GM23338 (cell line): ENCODE measurements around the gene FGF3. TPM values are rescaled to one million over a fixed set of nuclear protein-coding genes. Genes with fewer than 3 reads are reported as not detected.

ENCODE experiments used
- ATAC-seq: fragments of 200-7000 bp; cut with Tn5 transposase; 3 replicates; pipeline ENCODE4 v1.9.1; 2020
- DNase-seq: peaks from one replicate; pipeline ENCODE4 v3.0.0-alpha.2; 2015; ENCODE audit warnings: low spot score
- H2AFZ ChIP-seq: fragments of 200-600 bp; sonication (generic); 2 replicates; pipeline ENCODE4 v1.8.0; 2016; ENCODE audit warnings: antibody characterized with exemption, mild to moderate bottlenecking, moderate library complexity
- H3F3A ChIP-seq: fragments of 200-600 bp; sonication (generic); replicated peaks from 2 replicates; pipeline ENCODE4 v1.8.0; 2017; ENCODE audit warnings: antibody characterized with exemption, mixed run types, low read depth
- H3K27ac ChIP-seq: fragments of 200-600 bp; sonication (generic); 2 replicates; pipeline ENCODE4 v1.6.1; 2016; ENCODE audit warnings: low read depth
- H3K27me3 ChIP-seq: fragments of 200-600 bp; sonication (generic); 2 replicates; pipeline ENCODE4 v1.8.0; 2016; ENCODE audit warnings: mild to moderate bottlenecking, mixed run types, moderate library complexity; ENCODE audit not compliant: insufficient read depth
- H3K36me3 ChIP-seq: fragments of 200-600 bp; sonication (generic); 2 replicates; pipeline ENCODE4 v1.8.0; 2016; ENCODE audit warnings: mild to moderate bottlenecking; ENCODE audit not compliant: insufficient read depth
- H3K4me1 ChIP-seq: fragments of 200-600 bp; sonication (generic); 2 replicates; pipeline ENCODE4 v1.8.0; 2016; ENCODE audit warnings: mild to moderate bottlenecking, moderate library complexity; ENCODE audit not compliant: insufficient read depth
- H3K4me2 ChIP-seq: fragments of 200-600 bp; sonication (generic); 2 replicates; pipeline ENCODE4 v1.7.1; 2017; ENCODE audit warnings: mixed run types
- H3K4me3 ChIP-seq: fragments of 200-600 bp; sonication (generic); 2 replicates; pipeline ENCODE4 v1.6.1; 2016; ENCODE audit warnings: mixed run types
- H3K79me2 ChIP-seq: fragments of 200-600 bp; sonication (generic); replicated peaks from 2 replicates; pipeline ENCODE4 v1.8.0; 2017; ENCODE audit warnings: mild to moderate bottlenecking; ENCODE audit not compliant: insufficient read depth
- H3K9me2 ChIP-seq: fragments of 200-600 bp; sonication (generic); 2 replicates; pipeline ENCODE4 v1.8.0; 2017; ENCODE audit not compliant: insufficient read depth
- H4K20me1 ChIP-seq: fragments of 200-600 bp; sonication (generic); replicated peaks from 2 replicates; pipeline ENCODE4 v1.8.0; 2017; ENCODE audit warnings: mild to moderate bottlenecking; ENCODE audit not compliant: insufficient read depth
- H3K27ac Mint-ChIP-seq: 2 replicates; pipeline ENCODE4 v1.8.0; 2020; ENCODE audit warnings: inconsistent platforms, mild to moderate bottlenecking, moderate library complexity, mixed read lengths
- H3K27me3 Mint-ChIP-seq: 3 replicates; pipeline ENCODE4 v1.8.0; 2022; ENCODE audit warnings: low read depth, mild to moderate bottlenecking, moderate library complexity, mixed read lengths, inconsistent platforms; ENCODE audit not compliant: insufficient read depth, poor library complexity
- H3K36me3 Mint-ChIP-seq: 3 replicates; pipeline ENCODE4 v1.8.0; 2021; ENCODE audit warnings: low read depth, mild to moderate bottlenecking, inconsistent platforms, moderate library complexity, mixed read lengths
- H3K4me1 Mint-ChIP-seq: 3 replicates; pipeline ENCODE4 v1.8.0; 2020; ENCODE audit warnings: mild to moderate bottlenecking, inconsistent platforms, mixed read lengths
- H3K4me3 Mint-ChIP-seq: 3 replicates; pipeline ENCODE4 v1.8.0; 2021; ENCODE audit warnings: moderate library complexity, mild to moderate bottlenecking, inconsistent platforms, mixed read lengths
- H3K9me3 Mint-ChIP-seq: 3 replicates; pipeline ENCODE4 v1.8.0; 2020; ENCODE audit warnings: moderate library complexity, mild to moderate bottlenecking, inconsistent platforms, mixed read lengths
- CREB1 ChIP-seq: fragments of 250-450 bp; sonication (Bioruptor Pico); IDR thresholded peaks from 2 replicates; pipeline ENCODE4 v1.5.0; 2020; ENCODE audit warnings: low read depth, mild to moderate bottlenecking, moderate library complexity
- CTCF ChIP-seq, 2 experiments: fragments of 200-600 bp in 1 of 2; sonication (generic) in 1 of 2; conservative IDR thresholded peaks; 2 replicates each; pipeline versions ENCODE4 v1.5.1 to v1.6.1; 2016 to 2017; ENCODE audit warnings: antibody characterized with exemption in 2 of 2, low read depth in 2 of 2, mild to moderate bottlenecking in 2 of 2, moderate library complexity in 1 of 2
- ETS1 ChIP-seq: IDR thresholded peaks from 2 replicates; pipeline ENCODE4 v1.6.1; 2016; ENCODE audit warnings: antibody characterized with exemption
- EZH2 ChIP-seq: fragments of 200-600 bp; sonication (generic); IDR thresholded peaks from one replicate; pipeline ENCODE4 v1.8.0; 2017; ENCODE audit warnings: antibody characterized with exemption, mild to moderate bottlenecking, low read depth; ENCODE audit not compliant: unreplicated experiment
- EZH2phosphoT487 ChIP-seq: fragments of 200-600 bp; sonication (generic); IDR thresholded peaks from one replicate; pipeline ENCODE4 v1.8.1; 2018; ENCODE audit warnings: antibody characterized with exemption; ENCODE audit not compliant: unreplicated experiment
- JUNB ChIP-seq: IDR thresholded peaks from one replicate; pipeline ENCODE4 v1.6.1; 2016; ENCODE audit warnings: antibody characterized with exemption; ENCODE audit not compliant: unreplicated experiment
- NANOG ChIP-seq: IDR thresholded peaks from 2 replicates; pipeline ENCODE4 v1.6.1; 2016; ENCODE audit warnings: antibody characterized with exemption, borderline replicate concordance
- POLR2AphosphoS5 ChIP-seq: IDR thresholded peaks from 2 replicates; pipeline ENCODE4 v1.6.1; 2016; ENCODE audit warnings: antibody characterized with exemption, low read depth
- STAT1 ChIP-seq: IDR thresholded peaks from one replicate; pipeline ENCODE4 v1.6.1; 2016; ENCODE audit warnings: antibody characterized with exemption; ENCODE audit not compliant: unreplicated experiment
- ZNF331 ChIP-seq: fragments of 250-450 bp; sonication (Bioruptor Pico); IDR thresholded peaks from 2 replicates; pipeline ENCODE4 v1.5.0; 2020; ENCODE audit warnings: low read depth, mild to moderate bottlenecking, moderate library complexity
- ZNF462 ChIP-seq: fragments of 250-450 bp; sonication (Bioruptor Pico); IDR thresholded peaks from 2 replicates; pipeline ENCODE4 v1.5.0; 2020; ENCODE audit warnings: mild to moderate bottlenecking, moderate library complexity
- polyA plus RNA-seq: library from polyadenylated mRNA; unstranded; fragments of >200 nt; fragmentation: Nextera tagmentation; extraction: Ambion mirVana; gene quantifications from 2 replicates; pipeline ENCODE4 v1.2.1, GENCODE V29; 2016
- total RNA-seq: library from RNA; depleted of rRNA; stranded (reverse); fragments of >200 nt; shearing (Covaris generic); gene quantifications from 2 replicates; pipeline ENCODE4 v1.2.3, GENCODE V29; 2014

The FGF3 gene
- total and polyA plus RNA-seq, 2 experiments from 2014 or later, result 1.2 TPM; not detected in 1

- no peak for TF ChIP-seq STAT1
- TF ChIP-seq CTCF (conservative IDR thresholded peaks at IDR 0.05; ENCODE audit: low read depth in 2 of 2), result no peak
- TF ChIP-seq EZH2, result no peak
- no peak for TF ChIP-seq CREB1 (CRISPR knock-in tag)
- no peak for TF ChIP-seq POLR2AphosphoS5
- TF ChIP-seq NANOG, result no peak
These were observed 43.1 kb upstream of the FGF3 start (continued) for GRCh38 chr11:69862331-69862771.

GRCh38 chr11:69861901-69862300, 42.7 kb upstream of the FGF3 start:
- Mint-ChIP-seq H3K4me1 (peaks cover 4% of the 10 kb centered on the region), H3K27ac (no peak overlapping the region)
- ATAC-seq, result no peak
- no peak for TF ChIP-seq EZH2phosphoT487
- no peak for TF ChIP-seq CTCF (conservative IDR thresholded peaks at IDR 0.05; ENCODE audit: low read depth in 2 of 2)
- TF ChIP-seq STAT1, result no peak
- no peak for TF ChIP-seq NANOG
- no peak for TF ChIP-seq ZNF462 (CRISPR knock-in tag)
- TF ChIP-seq ETS1, result no peak
- TF ChIP-seq POLR2AphosphoS5, result no peak
- no peak for TF ChIP-seq CREB1 (CRISPR knock-in tag)
- TF ChIP-seq ZNF331 (CRISPR knock-in tag), result no peak
- TF ChIP-seq JUNB, result no peak

More at GRCh38 chr11:69861901-69862300, 42.7 kb upstream of the FGF3 start:
- Histone ChIP-seq H3K9me2 (no peaks in the 10 kb centered on the region), H3F3A (no peaks in the 10 kb centered on the region), H3K4me2 (no peak overlapping the region), H3K4me1 (no peaks in the 10 kb centered on the region), H3K27ac (no peak overlapping the region), H4K20me1 (no peaks in the 10 kb centered on the region), H2AFZ (no peak overlapping the region), H3K79me2 (no peaks in the 10 kb centered on the region), H3K27me3 (no peaks in the 10 kb centered on the region), H3K36me3 (no peaks in the 10 kb centered on the region), H3K4me3 (no peak overlapping the region)
- Mint-ChIP-seq H3K27me3 (peaks cover 3% of the 10 kb centered on the region), H3K4me3 (no peak overlapping the region), H3K9me3 (peaks cover 6% of the 10 kb centered on the region; the same call in 1 of the 3 replicates), H3K36me3 (no peaks in the 10 kb centered on the region)
- no peak for DNase-seq
